ENCODE data around the gene SCGB2B2.

DNA sequence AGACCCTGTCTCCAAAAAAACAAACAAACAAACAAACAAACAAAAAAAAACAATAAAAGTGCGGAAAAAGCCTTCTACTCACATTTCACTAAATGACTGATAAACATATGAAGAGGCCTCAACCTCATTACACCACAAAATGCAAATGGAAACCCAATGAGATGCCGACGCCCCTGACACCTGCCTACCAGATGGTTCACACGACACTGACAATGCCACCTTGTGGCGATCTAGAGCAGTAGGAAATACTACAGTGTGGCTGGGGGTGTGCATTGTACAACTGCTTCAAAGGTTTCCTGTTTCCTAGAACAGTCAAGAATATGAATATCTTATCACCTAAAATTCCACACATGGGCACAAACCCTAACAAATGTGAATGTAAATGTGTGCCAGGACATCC, 14.0 kb downstream of the SCGB2B2 start:
- TF ChIP-seq, protein P1, sequence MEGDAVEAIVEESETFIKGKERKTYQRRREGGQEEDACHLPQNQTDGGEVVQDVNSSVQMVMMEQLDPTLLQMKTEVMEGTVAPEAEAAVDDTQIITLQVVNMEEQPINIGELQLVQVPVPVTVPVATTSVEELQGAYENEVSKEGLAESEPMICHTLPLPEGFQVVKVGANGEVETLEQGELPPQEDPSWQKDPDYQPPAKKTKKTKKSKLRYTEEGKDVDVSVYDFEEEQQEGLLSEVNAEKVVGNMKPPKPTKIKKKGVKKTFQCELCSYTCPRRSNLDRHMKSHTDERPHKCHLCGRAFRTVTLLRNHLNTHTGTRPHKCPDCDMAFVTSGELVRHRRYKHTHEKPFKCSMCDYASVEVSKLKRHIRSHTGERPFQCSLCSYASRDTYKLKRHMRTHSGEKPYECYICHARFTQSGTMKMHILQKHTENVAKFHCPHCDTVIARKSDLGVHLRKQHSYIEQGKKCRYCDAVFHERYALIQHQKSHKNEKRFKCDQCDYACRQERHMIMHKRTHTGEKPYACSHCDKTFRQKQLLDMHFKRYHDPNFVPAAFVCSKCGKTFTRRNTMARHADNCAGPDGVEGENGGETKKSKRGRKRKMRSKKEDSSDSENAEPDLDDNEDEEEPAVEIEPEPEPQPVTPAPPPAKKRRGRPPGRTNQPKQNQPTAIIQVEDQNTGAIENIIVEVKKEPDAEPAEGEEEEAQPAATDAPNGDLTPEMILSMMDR (conservative IDR thresholded peaks at IDR 0.05), result peak; percentile 58
- no peak for TF ChIP-seq ZFX (IDR thresholded peaks at IDR 0.05)

All from C4-2B (cell line).